HepG2 (cell line): ENCODE results near the gene VGLL4. TPM values are rescaled to one million over a fixed set of nuclear protein-coding genes. Genes with fewer than 3 reads are reported as not detected.
A peak's percentile ranks its signal among the peaks of the same experiment; 100 is the strongest.

ENCODE experiments used
- ATAC-seq: fragments of 200-7000 bp; cut with Tn5 transposase; 3 replicates; pipeline ENCODE4 v1.9.1; 2020; ENCODE audit warnings: mild to moderate bottlenecking, moderate library complexity
- BruUV-seq: library from RNA; stranded (reverse); fragments of 400-500 nt; replicated peaks from 2 replicates; lab custom pipeline; 2021; lab: Mats Ljungman, UMichigan
- CTCF ChIA-PET: fragments of 300-600 bp; formaldehyde crosslinking; extraction: SDS; loops from one replicate; lab custom pipeline; 2021; ENCODE audit warnings: low total read pairs, inconsistent platforms, low intra/inter-chr PET ratio; lab: Yijun Ruan, JAX
- POLR2A ChIA-PET: fragments of 350-600 bp; sonication (Branson Sonifier 250); formaldehyde crosslinking; loops from one replicate; lab custom pipeline; 2020; ENCODE audit warnings: antibody characterized with exemption, inconsistent platforms; lab: Yijun Ruan, JAX
- DNase-seq: peaks from one replicate; pipeline ENCODE4 v3.0.0-alpha.2; 2015; ENCODE audit warnings: low spot score
- FAIRE-seq: peaks from 3 replicates; lab custom pipeline; 2011; peaks lifted over from hg19 to GRCh38; lab: Jason Lieb, UNC
- H2AFZ ChIP-seq: one replicate; pipeline ENCODE4 v1.6.1; 2011; ENCODE audit warnings: low read length, inconsistent platforms
- H3K27ac ChIP-seq: fragments of 300-600 bp; 3 replicates; pipeline ENCODE4 v1.8.0; 2011; ENCODE audit warnings: mixed run types, mild to moderate bottlenecking, mixed read lengths, low read length, inconsistent platforms; ENCODE audit not compliant: insufficient read depth; ENCODE audit errors: extremely low read length
- H3K27me3 ChIP-seq, 2 experiments: fragments of 200-600 bp in 1 of 2; 2 replicates in 1 of 2; 3 replicates in 1 of 2; pipeline versions ENCODE4 v1.6.0 to v1.8.0; 2011; ENCODE audit warnings: low read length in 2 of 2, mild to moderate bottlenecking in 2 of 2, moderate library complexity in 2 of 2, inconsistent platforms in 1 of 2; ENCODE audit not compliant: insufficient read depth in 2 of 2, control insufficient read depth in 1 of 2
- H3K36me3 ChIP-seq, 2 experiments: fragments of 200-600 bp in 1 of 2; replicated peaks in 1 of 2; 2 replicates in 1 of 2; 3 replicates in 1 of 2; pipeline versions ENCODE4 v1.5.1 to v1.8.0; 2011; ENCODE audit warnings: low read length in 2 of 2, inconsistent platforms in 1 of 2; ENCODE audit not compliant: insufficient read depth in 2 of 2, control insufficient read depth in 1 of 2
- H3K4me1 ChIP-seq: 2 replicates; pipeline ENCODE4 v1.5.1; 2012; ENCODE audit warnings: low read length, inconsistent platforms; ENCODE audit not compliant: insufficient read depth
- H3K4me2 ChIP-seq: 2 replicates; pipeline ENCODE4 v1.6.0; 2011; ENCODE audit warnings: low read depth, low read length, inconsistent platforms
- H3K4me3 ChIP-seq, 3 experiments: fragments of 200-600 bp in 1 of 3; sonication (generic), shearing (Covaris generic) in 1 of 3; replicated peaks in 1 of 3; 2 replicates each; pipeline ENCODE4 v1.5.1; 2011 to 2016; ENCODE audit warnings: low read length in 3 of 3, inconsistent platforms in 2 of 3, low read depth in 2 of 3, mild to moderate bottlenecking in 2 of 3, control low read depth in 1 of 3, mixed read lengths in 1 of 3; ENCODE audit not compliant: insufficient read depth in 1 of 3
- H3K79me2 ChIP-seq: one replicate; pipeline ENCODE4 v1.6.1; 2011; ENCODE audit warnings: low read length, inconsistent platforms; ENCODE audit not compliant: insufficient read depth
- H3K9ac ChIP-seq: 2 replicates; pipeline ENCODE4 v1.6.0; 2011; ENCODE audit warnings: mild to moderate bottlenecking, low read depth, low read length, inconsistent platforms; ENCODE audit not compliant: insufficient read depth
- H3K9me3 ChIP-seq: 2 replicates; pipeline ENCODE4 v1.5.1; 2012; ENCODE audit warnings: mild to moderate bottlenecking, low read length
- H4K20me1 ChIP-seq: 2 replicates; pipeline ENCODE4 v1.6.0; 2011; ENCODE audit warnings: inconsistent platforms, mild to moderate bottlenecking, low read length, moderate library complexity; ENCODE audit not compliant: insufficient read depth
- CEBPB ChIP-seq: IDR thresholded peaks from 2 replicates; pipeline ENCODE4 v1.6.1; 2011; ENCODE audit warnings: low read depth, low read length, improper control_type of control experiment, borderline replicate concordance
- CEBPG ChIP-seq: IDR thresholded peaks from 2 replicates; pipeline ENCODE4 v1.6.1; 2016
- KAT7 ChIP-seq: IDR thresholded peaks from 2 replicates; pipeline ENCODE4 v1.6.1; 2018; ENCODE audit warnings: borderline replicate concordance, missing compliant biosample characterization
- KDM2A ChIP-seq: sonication (generic); formaldehyde crosslinking; IDR thresholded peaks from 2 replicates; pipeline ENCODE4 v1.4.0; 2020; ENCODE audit warnings: low read depth, missing genetic modification reagents, borderline replicate concordance
- MAFK ChIP-seq, 2 experiments: IDR thresholded peaks in 1 of 2; conservative IDR thresholded peaks in 1 of 2; 2 replicates each; pipeline ENCODE4 v1.6.1; 2011; ENCODE audit warnings: improper control_type of control experiment in 2 of 2, low read length in 2 of 2
- ZBTB7B ChIP-seq: sonication (generic); formaldehyde crosslinking; IDR thresholded peaks from 2 replicates; pipeline ENCODE4 v1.4.0; 2020; ENCODE audit warnings: missing genetic modification reagents
- ZNF580 ChIP-seq: IDR thresholded peaks from 2 replicates; pipeline ENCODE4 v1.6.1; 2016; ENCODE audit warnings: low read depth, borderline replicate concordance
- ZNF766 ChIP-seq: sonication (generic); formaldehyde crosslinking; IDR thresholded peaks from 2 replicates; pipeline ENCODE4 v1.5.0; 2020; ENCODE audit warnings: missing genetic modification reagents, borderline replicate concordance
- WGBS: methylation state at CpG from one replicate; pipeline ENCODE4 v1.1.6; 2017; ENCODE audit warnings: low lambda C conversion rate; 5-methylcytosine and 5-hydroxymethylcytosine counted together
- in situ Hi-C: cut with HindIII; loops from 2 replicates; pipeline ENCODE4 v1.10.0; 2017; ENCODE audit warnings: low pct_unique_long_range_greater_than_20kb; ENCODE audit not compliant: extremely low pct_ligation_motif_present
- intact Hi-C: fragments of 100-400 bp; cut with micrococcal nuclease; formaldehyde crosslinking; loops from one replicate; pipeline ENCODE4 v1.10.0; 2022; ENCODE audit not compliant: unreplicated experiment
- polyA plus RNA-seq, 8 experiments: library from polyadenylated mRNA; depleted of rRNA in 3 of 8; stranded (reverse) in 7 of 8; unstranded in 1 of 8; fragments of >200 nt; fragmentation: Illumina TruSeq in 4 of 8; extraction: Trizol in 4 of 8; gene quantifications; 2 replicates each; pipeline versions ENCODE4 v1.2.1 to v1.2.3, GENCODE V29; 2011 to 2016; ENCODE audit warnings: low read depth in 4 of 8, missing spikeins in 1 of 8, mixed read lengths in 1 of 8; ENCODE audit not compliant: insufficient read depth in 1 of 8
- total RNA-seq, 5 experiments: library from RNA; depleted of rRNA; stranded (reverse); fragments of >200 nt; fragmentation: Illumina TruSeq; extraction: Trizol; gene quantifications; 2 replicates each; pipeline ENCODE4 v1.2.3, GENCODE V29; 2016; ENCODE audit warnings: low read depth in 1 of 5

VGLL4 gene
- total and polyA plus RNA-seq, 2 of the 13 experiments (the other 11 are each of a cell fraction or from before 2014, with no cell fraction given), result 23.2 to 39.0 TPM

- TF ChIP-seq ZNF766 (CRISPR knock-in tag), result no peak
These were observed 23.6 kb downstream of the VGLL4 start (continued) for GRCh38 chr3:11619946-11620652.

GRCh38 chr3:11619461-11619860 is 24.3 kb downstream of the VGLL4 start:
- H3K4me1 ChIP-seq, result peaks cover 100% of the 10 kb centered on the region

More at GRCh38 chr3:11619461-11619860, 24.3 kb downstream of the VGLL4 start:
- in situ Hi-C loops (no loop called here), intact Hi-C loops (loop anchor here (2.0 kb wide), 2 partner anchors 23 to 27 kb away; partner anchors contain the start of gene VGLL4)
- FAIRE-seq, result no peak
- Histone ChIP-seq H3K9me3 (no peaks in the 10 kb centered on the region), H3K27ac (peak overlapping the region; percentile 86), H2AFZ (no peak overlapping the region), H3K4me3 (peak overlapping the region in 2 of 3 experiments; percentile 34 to 41; a peak in 3 of 6 replicates), H4K20me1 (peaks cover 21% of the 10 kb centered on the region), H3K4me2 (peak overlapping the region; percentile 76), H3K36me3 (no peaks in the 10 kb centered on the region), H3K9ac (peak overlapping the region; percentile 58), H3K79me2 (peaks cover 100% of the 10 kb centered on the region), H3K27me3 (no peaks in the 10 kb centered on the region)
- ATAC-seq, result peak; percentile 18
- BruUV-seq, result no TSS peak
- peak; percentile 11; the same call in 1 of the 2 replicates for TF ChIP-seq ZNF580 (CRISPR knock-in tag)
- 0 out of 2 replicates have a peak, but pooled peaks have one; percentile 11 for TF ChIP-seq KDM2A (CRISPR knock-in tag)
- 0 out of 2 replicates have a peak, but pooled peaks have one; percentile 40 for TF ChIP-seq KAT7 (CRISPR knock-in tag)
- TF ChIP-seq ZBTB7B (CRISPR knock-in tag), result no peak
- peak; percentile 30; the same call in 1 of the 2 replicates for TF ChIP-seq CEBPG (CRISPR knock-in tag)
- TF ChIP-seq CEBPB, result peak; percentile 55; the same call in 1 of the 2 replicates
- TF ChIP-seq MAFK (conservative IDR thresholded peaks at IDR 0.05 in 1 of 2, IDR thresholded peaks at IDR 0.05 in 1 of 2; ENCODE audit: low read length in 2 of 2), result no peak
- 70% methylated on average over 6 of the region's 6 CpGs for WGBS
- POLR2A ChIA-PET, result interaction anchor here (0.9 to 3.1 kb wide), 2 partner anchors 19 to 24 kb away, joined by 3 to 15 read pairs; partner anchors contain the start of gene VGLL4
- DNase-seq, result no peak
- CTCF ChIA-PET, result no interaction called here
